HPDE6-E6E7 (cell line): ENCODE measurements around the gene ERC2.

Source experiments
- DNase-seq: peaks from one replicate; pipeline ENCODE4 v3.0.0; 2011; ENCODE audit warnings: missing footprints; ENCODE audit errors: extremely low spot score

The ERC2 gene

GRCh38 chr3:56424885-56425284, 43.4 kb downstream of the ERC2 start:
- no peak for DNase-seq

- no peak for DNase-seq
These were observed 43.9 kb downstream of the ERC2 start for GRCh38 chr3:56424336-56424735.

DNA sequence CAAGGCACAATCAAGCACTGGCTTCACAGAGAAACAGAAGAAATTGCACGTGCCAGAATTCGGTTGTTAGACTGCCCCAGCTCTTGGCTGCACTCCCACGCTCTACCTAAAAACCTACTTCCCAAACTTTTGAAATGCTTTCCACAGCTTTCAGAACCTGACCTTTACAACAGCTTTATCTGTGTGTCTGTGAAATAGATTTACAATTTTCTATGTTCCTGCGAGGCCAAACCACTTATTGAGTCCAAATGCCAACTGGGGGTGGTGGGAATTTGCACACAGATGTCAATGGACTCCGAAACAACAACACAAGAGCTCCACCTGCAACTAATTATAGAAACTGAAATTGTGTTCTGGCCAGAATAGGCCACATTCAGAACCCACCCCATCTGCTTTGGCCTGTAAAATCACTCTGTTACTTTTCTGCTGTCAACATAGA, 44.6 kb downstream of the ERC2 start:
- DNase-seq: no peak

- no peak for DNase-seq
These were observed 46.0 kb downstream of the ERC2 start for GRCh38 chr3:56422316-56422715.

- no peak for DNase-seq
These were observed 47.1 kb downstream of the ERC2 start for GRCh38 chr3:56421205-56421604.

- no peak for DNase-seq
These were observed 52.6 kb downstream of the ERC2 start for GRCh38 chr3:56415652-56416051.

DNA sequence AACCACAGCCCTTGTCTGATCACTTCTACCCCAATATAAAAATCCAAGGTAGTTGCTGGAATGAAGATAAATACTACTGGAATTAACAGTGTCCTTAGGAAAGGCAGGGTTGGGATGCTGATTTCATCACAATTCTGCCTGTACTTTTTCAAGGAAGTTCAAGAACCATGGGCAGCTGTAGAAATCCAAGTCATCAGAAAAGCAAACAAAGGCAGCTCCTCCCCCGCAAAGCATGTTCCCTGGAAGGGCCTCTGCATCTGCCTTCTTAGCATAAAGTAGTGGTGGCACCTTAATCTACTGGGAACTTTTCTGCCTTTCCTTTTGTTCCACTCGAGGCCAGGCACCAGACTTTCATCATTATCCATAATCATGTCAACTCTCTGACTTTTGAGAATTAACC, 54.4 kb downstream of the ERC2 start:
- no peak for DNase-seq

DNA sequence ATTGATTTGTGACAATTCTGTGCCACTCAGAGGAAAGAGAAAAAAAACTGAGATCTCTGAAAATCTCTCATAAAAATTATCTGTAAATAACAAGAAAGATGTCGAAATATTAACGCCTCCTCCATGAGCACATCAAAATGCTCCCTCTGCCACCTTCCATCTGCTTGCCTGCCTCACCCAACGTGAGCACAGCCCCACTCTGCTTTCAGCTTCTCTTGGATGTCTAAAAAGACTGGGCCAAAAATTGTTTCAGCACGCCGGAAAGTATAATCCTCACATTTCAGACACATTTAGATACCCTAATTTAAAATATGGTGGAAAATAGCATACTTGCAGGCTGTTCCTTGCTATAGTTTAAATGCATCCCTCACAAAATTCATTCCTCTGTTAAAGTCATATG, 57.1 kb downstream of the ERC2 start:
- no peak for DNase-seq

- DNase-seq: no peak
These were observed 57.7 kb downstream of the ERC2 start for GRCh38 chr3:56410576-56410975.

- no peak for DNase-seq
These were observed 58.5 kb downstream of the ERC2 start for GRCh38 chr3:56409790-56410189.

- no peak for DNase-seq
These were observed 59.5 kb downstream of the ERC2 start for GRCh38 chr3:56408761-56409196.

GRCh38 chr3:56406826-56407515, 61.3 kb downstream of the ERC2 start:
- no peak for DNase-seq

DNA sequence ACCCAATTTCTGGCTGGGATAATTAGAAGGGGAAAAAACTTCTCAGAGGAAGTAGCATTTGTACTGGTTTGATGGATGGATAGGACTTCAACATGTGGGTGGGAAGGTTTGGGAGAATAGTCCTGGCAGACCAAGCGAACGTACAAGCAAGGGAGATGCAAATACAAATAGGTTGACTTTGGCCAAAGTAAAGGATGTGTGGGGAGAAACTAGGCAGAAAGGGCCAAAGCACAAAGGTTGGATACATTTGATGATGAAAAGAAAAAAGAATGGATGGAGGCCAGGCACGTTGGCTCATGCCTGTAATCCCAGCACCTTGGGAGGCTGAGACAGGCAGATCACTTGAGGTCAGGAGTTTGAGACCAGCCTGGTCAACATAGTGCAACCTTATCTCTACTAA, 63.4 kb downstream of the ERC2 start:
- DNase-seq: no peak

DNA sequence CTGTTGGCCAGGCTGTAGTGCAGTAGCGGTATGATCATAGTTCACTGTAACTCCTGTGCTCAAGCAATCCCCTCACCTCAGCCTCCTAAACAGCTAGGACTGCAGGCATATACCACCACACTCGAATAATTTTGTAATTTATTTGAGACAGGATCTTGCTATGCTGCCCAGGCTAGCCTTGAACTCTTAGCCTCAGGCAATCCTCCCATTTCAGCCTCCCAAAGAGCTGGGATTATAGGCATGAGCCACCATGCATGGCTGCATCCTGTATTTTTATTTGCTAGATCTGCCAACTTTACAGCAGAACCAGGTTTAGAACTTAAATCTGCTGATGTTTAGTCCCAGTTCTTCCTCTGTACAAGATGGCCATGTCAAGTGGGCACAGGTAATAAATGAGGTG, 69.6 kb downstream of the ERC2 start:
- DNase-seq: no peak

DNA sequence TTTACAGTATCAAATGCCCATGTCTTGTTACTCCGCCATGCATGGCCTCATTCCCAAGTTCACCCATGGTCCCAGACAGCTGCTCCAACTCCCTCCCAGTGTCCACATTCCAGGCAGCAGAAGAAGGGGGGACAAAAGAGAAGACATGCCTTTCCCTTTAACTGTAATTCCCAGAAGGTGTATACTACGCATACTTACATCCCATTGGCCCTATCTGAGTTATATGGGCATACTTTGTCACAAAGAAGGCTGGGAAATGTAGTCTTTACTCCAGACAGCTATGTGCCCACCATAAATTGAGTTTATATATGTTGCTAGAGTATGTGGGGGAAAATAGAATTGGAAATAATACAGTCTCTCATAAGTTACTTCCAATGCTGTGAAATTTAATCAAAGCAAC, 70.5 kb downstream of the ERC2 start:
- DNase-seq: no peak

DNA sequence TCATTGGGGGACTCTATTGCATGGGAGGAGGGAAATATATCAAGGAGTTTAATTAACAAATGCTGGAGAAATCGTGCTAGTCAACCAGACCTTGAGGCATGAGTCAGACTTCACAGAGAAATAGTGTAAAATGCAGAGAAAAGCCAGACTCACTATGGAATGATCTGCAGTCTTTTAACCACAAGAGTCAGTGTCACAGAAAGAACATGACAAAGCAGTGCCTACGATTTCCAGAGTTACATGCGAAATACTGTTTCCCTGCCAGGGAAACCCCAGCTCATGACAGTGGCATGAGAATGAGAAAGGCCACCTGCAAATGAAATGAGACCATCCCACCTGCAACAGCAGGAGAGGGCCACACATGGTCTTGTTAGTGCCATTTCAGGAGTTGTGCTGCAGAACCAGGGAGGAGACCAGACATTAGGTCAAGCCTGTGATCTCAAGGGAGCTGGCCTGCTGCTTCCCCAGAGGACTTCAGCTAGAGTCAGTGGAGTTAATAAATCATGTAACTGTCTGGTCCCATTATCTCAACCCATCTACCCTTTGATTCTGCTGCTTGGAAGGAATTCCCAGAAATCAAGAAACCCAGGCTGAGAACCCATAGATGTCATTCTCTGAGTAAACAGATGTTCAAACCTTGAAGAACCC, 79.0 kb downstream of the ERC2 start:
- no peak for DNase-seq

DNA sequence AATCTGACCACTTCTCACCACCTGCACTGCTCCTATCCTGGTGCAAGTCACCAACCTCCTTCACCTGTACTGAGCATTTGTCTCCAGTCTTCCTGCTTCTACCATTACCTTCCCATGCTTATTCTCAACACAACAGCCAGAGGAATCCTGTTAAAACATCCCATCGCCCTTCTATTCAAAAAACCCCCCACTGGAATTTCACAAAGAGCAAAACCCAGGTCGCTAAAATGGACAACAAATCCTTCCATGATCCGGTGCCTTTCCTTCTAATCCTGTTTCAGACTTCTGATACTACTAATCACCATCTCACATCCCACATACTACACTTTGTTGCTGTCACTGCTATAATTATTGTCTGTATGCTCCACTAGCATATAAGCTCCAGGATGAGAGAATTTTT, 85.2 kb downstream of the ERC2 start:
- DNase-seq: no peak

- DNase-seq: no peak
These were observed 88.5 kb downstream of the ERC2 start for GRCh38 chr3:56379723-56380287.

- no peak for DNase-seq
These were observed 92.6 kb downstream of the ERC2 start for GRCh38 chr3:56375654-56376053.

GRCh38 chr3:56373386-56373785, 94.9 kb downstream of the ERC2 start:
- no peak for DNase-seq

- DNase-seq: no peak
These were observed 97.1 kb downstream of the ERC2 start for GRCh38 chr3:56370991-56371775.

DNA sequence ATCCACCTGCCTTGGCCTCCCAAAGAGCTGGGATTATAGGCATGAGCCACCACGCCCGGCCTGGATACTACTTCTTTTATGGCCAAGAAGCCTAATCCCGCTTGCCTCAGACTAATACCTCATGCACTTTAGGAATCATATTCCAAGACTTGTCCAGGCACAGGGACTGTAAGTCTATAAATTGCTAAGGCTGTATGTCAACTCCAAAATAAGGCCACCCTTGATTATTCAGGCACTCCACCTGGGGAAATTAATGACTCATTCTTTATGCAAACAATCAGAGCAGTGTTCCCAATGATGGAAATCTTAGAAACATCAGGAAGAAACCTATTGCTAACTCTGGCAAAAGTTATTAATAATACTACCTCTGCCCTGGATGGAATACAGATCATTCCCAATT, 98.4 kb downstream of the ERC2 start:
- no peak for DNase-seq

DNA sequence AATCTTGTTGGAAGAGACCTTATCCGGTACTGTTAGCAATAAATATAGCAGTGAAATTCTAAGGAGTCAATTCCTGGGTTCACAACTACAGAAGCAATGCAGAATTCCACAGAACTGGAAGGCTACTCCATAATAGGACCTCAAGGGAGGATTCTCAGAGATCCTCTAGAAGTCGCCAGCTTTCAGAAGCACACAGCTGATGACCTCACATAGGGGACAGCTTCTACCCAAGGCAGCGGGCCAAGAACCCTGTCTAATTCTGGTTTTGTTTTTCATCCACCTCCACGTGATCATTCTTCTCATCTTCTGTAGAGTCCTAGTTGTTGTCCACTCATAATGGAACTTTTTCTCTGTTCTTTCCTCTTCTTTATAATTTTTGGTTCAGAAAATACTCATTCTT, 99.4 kb downstream of the ERC2 start:
- no peak for DNase-seq
